BLaER1 treated with 17β-estradiol and CSF1 and Interleukin-3, amounts not matched to agents 10 nM and 100 nM (cell line): Measurements from ENCODE around the gene CLIP1.

Experiments
- H3K27ac ChIP-seq, 11 experiments: shearing (Covaris generic); formaldehyde crosslinking; 2 replicates each; pipeline ENCODE4 v1.8.1; 2022
- H3K27me3 ChIP-seq, 11 experiments: shearing (Covaris generic); formaldehyde crosslinking; 2 replicates each; pipeline ENCODE4 v1.8.1; 2022
- H3K36me3 ChIP-seq, 11 experiments: shearing (Covaris generic); formaldehyde crosslinking; 2 replicates each; pipeline ENCODE4 v1.8.1; 2022
- H3K4me1 ChIP-seq, 10 experiments: shearing (Covaris generic); formaldehyde crosslinking; 2 replicates each; pipeline ENCODE4 v1.8.1; 2022
- H3K4me2 ChIP-seq, 11 experiments: shearing (Covaris generic); formaldehyde crosslinking; 2 replicates each; pipeline ENCODE4 v1.8.1; 2022
- H3K4me3 ChIP-seq, 10 experiments: shearing (Covaris generic); formaldehyde crosslinking; 2 replicates each; pipeline ENCODE4 v1.8.1; 2022
- H3K9ac ChIP-seq, 11 experiments: shearing (Covaris generic); formaldehyde crosslinking; 2 replicates each; pipeline ENCODE4 v1.8.1; 2022
- H3K9me3 ChIP-seq, 11 experiments: shearing (Covaris generic); formaldehyde crosslinking; replicated peaks in 1 of 11; 2 replicates each; pipeline ENCODE4 v1.8.1; 2022
- H4K20me1 ChIP-seq, 11 experiments: shearing (Covaris generic); formaldehyde crosslinking; 2 replicates each; pipeline ENCODE4 v1.8.1; 2022
- Cebpa-rat ChIP-seq, 11 experiments: shearing (Covaris generic); IDR thresholded peaks; 2 replicates each; pipeline ENCODE4 v1.8.1; 2022

Gene CLIP1

DNA sequence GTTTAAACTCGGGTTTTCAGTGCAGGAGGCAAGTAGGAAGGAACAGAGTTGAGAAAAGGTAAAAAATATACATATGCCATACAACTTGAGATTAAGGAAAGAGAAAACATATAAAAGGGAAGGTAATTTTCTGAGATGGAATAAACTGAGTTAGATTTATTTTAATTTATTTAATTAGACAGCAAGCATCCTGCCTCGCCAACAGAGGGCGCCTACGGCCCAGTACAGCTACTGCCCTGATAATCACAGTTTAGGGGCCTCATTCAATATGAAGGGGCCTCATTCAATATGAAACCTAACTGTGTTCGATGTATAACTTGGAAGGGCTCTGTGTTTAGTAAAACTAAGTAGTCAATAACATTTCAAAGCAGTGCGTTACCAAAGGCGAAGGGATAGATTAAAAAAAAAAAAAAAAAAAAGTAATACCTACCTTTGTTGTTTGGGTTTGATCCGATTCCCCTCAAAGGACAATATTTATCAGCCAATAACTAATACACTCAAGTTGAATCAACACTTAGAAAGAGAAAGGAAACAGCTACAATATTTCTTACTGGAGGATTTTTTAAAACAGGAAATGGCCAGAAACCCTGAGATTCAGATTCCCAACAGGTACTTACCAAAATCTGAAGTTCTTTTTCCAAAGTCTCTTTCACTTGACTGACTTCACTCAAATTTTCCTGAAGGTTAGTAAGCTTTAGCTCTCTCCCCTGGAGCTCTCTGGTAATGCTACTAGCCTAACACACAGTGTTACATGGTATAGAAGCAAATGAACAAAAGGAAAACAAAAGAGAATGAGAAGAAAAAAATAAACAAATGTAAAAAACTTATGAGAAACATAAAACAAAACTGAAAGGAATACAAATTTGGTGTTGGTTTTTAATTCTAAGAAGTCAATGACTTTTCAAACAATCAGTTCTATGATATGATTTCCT, 86.2 kb downstream of the CLIP1 start:
- Histone ChIP-seq H3K27me3 (no peaks in the 10 kb centered on the region), H3K9me3 (no peaks in the 10 kb centered on the region), H3K36me3 (peaks cover 29 to 93% (median 60%) of the 10 kb centered on the region in 11 experiments), H3K4me1 (no peaks in the 10 kb centered on the region), H3K9ac (no peak overlapping the region), H3K27ac (no peak overlapping the region; a peak in 1 of 22 replicates), H4K20me1 (peaks cover 0 to 9% (median 0%) of the 10 kb centered on the region in 11 experiments; a peak in 1 of 22 replicates), H3K4me3 (no peak overlapping the region), H3K4me2 (no peak overlapping the region)
- no peak for TF ChIP-seq Cebpa-rat (IDR thresholded peaks at IDR 0.05)

DNA sequence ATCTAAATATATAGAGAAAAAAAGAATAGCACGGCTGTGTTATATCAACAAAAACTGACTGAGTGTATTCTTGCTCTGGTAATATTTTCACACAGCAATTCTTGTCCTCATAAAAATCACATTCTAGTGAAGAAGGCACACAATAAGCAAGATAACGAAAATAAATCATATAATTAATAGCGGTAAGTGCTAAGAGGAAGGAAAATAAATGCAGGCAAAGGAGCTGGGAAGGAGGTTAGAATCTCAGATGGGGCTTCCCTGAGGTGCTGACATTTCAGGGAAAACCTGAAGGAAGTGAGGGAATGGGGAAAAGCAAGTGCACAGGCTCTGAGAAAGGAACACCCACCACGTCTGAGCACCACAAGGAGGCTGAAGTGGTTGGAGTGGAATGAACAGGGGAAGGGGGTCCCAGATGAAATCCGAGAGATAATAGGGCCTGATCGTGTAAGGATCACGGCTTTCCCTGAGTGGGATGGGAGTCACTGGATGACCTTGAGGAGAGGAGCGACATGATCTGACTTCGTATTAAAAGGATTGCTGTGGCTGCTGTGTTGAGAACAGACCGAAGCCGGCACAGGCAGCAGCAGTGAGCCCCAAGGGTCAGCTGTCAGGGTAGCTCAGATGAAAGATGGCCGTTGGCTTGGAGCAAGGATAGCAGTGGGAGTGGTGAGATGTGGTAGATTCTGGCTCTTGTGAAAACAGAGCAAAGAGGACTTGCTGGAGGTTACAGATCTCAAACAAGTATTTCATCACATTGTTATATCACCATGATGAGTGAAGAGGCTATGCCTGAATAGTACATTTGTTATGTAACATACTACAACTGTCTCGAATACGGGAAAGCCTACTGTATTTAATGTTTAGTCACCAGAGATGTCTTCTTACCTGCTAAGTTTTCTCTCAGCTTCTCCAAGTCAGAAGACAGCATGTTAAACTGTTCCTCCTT, 89.1 kb downstream of the CLIP1 start:
- H3K27ac ChIP-seq, result no peak overlapping the region
- H3K4me3 ChIP-seq, result no peak overlapping the region
- no peaks in the 10 kb centered on the region for H3K9me3 ChIP-seq
- no peak overlapping the region for H3K4me2 ChIP-seq
- no peak overlapping the region for H3K9ac ChIP-seq
- peaks cover 0 to 4% (median 0%) of the 10 kb centered on the region in 11 experiments; a peak in 1 of 22 replicates for H4K20me1 ChIP-seq
- no peak for TF ChIP-seq Cebpa-rat (IDR thresholded peaks at IDR 0.05)
- H3K4me1 ChIP-seq, result no peaks in the 10 kb centered on the region
- H3K27me3 ChIP-seq, result no peaks in the 10 kb centered on the region
- peaks cover 54 to 93% (median 71%) of the 10 kb centered on the region in 11 experiments for H3K36me3 ChIP-seq

DNA sequence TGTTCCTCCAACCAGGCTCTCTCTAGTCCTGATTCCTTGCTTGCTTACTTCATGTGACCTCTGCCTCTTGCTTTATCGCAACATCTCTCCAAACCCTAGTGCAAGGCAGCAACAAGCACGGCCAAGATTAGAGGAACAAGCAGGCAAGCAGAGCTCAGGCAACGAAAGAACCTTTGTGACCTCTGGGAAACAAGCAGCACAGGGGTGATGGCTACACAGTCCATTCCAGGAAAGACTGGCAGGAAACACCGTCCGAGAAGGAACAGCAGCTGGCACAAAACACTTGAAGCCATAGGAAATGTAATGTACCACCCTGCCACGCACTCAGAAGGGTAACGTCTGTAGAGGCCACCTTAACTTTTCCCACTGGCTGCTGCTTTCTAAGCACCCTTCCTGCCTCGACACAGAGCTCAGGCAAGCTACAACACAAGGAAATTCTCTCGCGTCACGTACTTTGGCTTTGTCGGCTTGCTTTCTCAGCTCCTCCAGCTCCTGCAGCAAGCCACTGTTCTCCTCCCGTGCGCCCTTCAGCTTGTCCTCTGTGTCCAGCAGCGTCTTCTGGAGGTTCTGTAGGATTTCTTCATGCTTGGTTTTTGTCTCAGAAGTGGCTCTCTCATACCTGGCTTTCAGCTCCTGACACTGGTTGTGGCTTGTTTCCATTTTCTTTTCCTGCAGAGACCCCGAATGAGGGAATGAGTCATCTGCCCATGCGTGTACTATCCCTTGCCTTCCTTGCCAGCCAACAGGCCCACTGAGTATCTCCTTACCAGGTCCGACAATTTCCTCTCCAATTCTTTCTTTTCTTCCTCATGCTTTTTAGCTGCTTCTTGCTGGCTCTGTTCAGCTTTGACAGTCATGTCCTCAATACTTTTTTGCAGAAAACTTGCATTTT, 94.7 kb downstream of the CLIP1 start:
- Histone ChIP-seq H3K36me3 (peaks cover 72 to 99% (median 92%) of the 10 kb centered on the region in 11 experiments), H3K27ac (no peak overlapping the region; a peak in 1 of 22 replicates), H3K4me1 (peaks cover 20 to 30% (median 26%) of the 10 kb centered on the region in 10 experiments), H3K4me3 (no peak overlapping the region), H3K9me3 (no peaks in the 10 kb centered on the region), H3K4me2 (peak overlapping the region in 10 of 11 experiments; percentile 49 to 71 (median 68); a peak in 16 of 22 replicates), H3K9ac (peak overlapping the region in 2 of 11 experiments; percentile 7 to 48; a peak in 2 of 22 replicates), H4K20me1 (peaks cover 0 to 36% (median 5%) of the 10 kb centered on the region in 11 experiments; a peak in 9 of 22 replicates), H3K27me3 (no peaks in the 10 kb centered on the region)
- no peak for TF ChIP-seq Cebpa-rat (IDR thresholded peaks at IDR 0.05)

DNA sequence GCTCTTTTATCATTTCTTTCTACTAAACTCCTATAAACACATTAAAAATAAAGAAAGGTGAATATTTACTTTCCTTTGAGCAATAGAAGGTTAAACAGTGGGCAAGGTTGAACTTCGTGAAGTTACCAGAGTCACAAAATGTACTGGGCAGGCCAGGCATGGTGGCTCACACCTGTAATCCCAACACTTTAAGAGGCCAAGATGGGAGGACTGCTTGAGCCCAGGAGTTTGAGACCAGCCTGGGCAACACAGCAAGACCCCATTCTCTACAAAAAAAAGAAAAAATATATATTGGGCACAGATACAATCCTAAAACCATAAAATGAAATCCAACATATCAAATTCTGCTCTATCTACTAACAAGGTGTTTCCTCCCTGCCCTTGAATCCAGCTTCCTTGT, 95.5 kb downstream of the CLIP1 start:
- Histone ChIP-seq H3K27me3 (no peaks in the 10 kb centered on the region), H3K4me1 (peaks cover 20 to 34% (median 27%) of the 10 kb centered on the region in 10 experiments), H3K36me3 (peaks cover 73 to 99% (median 93%) of the 10 kb centered on the region in 11 experiments), H3K9ac (peak overlapping the region in 4 of 11 experiments; percentile 7 to 48 (median 30); a peak in 4 of 22 replicates), H3K4me3 (no peak overlapping the region), H3K4me2 (peak overlapping the region; percentile 49 to 71 (median 67)), H3K27ac (peak overlapping the region in 4 of 11 experiments; percentile 9 to 49 (median 26); a peak in 3 of 22 replicates), H3K9me3 (no peaks in the 10 kb centered on the region), H4K20me1 (peaks cover 0 to 42% (median 5%) of the 10 kb centered on the region in 11 experiments; a peak in 9 of 22 replicates)
- no peak for TF ChIP-seq Cebpa-rat (IDR thresholded peaks at IDR 0.05)

DNA sequence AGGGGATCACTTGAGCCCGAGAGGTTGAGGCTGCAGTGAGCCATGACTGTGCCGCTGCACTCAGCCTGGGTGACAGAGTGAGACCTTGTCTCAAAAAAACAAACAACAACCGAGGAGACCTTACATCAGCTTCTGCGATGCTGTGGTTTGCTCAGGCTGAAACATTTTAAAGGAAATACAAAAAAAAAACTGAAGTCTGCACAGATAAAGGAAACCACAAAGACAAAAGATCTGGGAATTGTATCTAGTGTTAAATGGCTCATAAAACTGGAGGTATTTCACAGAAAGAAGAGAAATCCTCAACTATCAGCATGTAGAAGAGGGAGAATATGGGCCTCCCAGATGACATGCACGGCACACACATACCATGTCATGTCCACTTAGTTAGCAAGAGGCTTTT, 95.9 kb downstream of the CLIP1 start:
- no peak for TF ChIP-seq Cebpa-rat (IDR thresholded peaks at IDR 0.05)
- Histone ChIP-seq H3K9me3 (no peaks in the 10 kb centered on the region), H4K20me1 (peaks cover 0 to 42% (median 5%) of the 10 kb centered on the region in 11 experiments; a peak in 9 of 22 replicates), H3K36me3 (peaks cover 73 to 99% (median 93%) of the 10 kb centered on the region in 11 experiments), H3K9ac (peak overlapping the region in 6 of 11 experiments; percentile 7 to 48 (median 32); a peak in 8 of 22 replicates), H3K27ac (peak overlapping the region in 8 of 11 experiments; percentile 4 to 49 (median 10); a peak in 5 of 22 replicates), H3K4me3 (no peak overlapping the region; a peak in 1 of 20 replicates), H3K27me3 (no peaks in the 10 kb centered on the region), H3K4me2 (peak overlapping the region; percentile 49 to 71 (median 67)), H3K4me1 (peaks cover 20 to 34% (median 27%) of the 10 kb centered on the region in 10 experiments)

DNA sequence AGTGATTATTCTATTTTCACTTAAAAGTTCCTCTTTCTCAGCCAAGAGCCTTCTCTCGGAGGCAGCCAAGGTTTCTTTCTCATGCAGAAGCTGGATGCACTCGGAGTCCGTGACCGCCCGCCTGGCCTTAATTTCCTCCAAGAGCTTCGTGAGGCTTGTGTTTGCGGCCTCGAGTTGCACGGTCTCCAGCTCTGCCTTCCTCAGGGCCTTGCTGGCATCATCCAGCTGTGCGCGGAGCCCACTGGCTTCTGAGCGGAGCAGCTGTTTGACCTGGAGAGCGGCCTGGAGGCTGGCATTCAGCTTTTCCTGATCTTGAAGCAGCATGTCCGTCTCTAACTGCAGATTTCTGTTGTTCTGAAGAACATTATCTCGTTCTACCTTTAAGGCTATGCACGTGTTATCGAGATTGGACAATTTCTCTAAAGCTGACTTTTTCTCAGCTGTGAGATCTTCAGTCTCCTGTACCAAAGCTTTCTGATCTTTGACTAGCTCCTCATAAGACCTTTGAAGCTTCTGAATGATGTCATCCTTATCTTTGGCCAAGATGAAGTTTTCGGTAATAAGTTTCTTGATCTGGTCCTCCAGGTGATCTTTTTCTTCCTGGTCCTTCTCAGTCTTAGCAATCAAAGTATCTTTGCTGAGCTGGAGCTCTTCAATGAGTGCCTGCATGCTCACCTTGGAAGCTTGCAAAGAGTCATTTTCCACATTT, 99.0 kb downstream of the CLIP1 start:
- H3K4me2 ChIP-seq, result no peak overlapping the region
- TF ChIP-seq Cebpa-rat (IDR thresholded peaks at IDR 0.05), result no peak

DNA sequence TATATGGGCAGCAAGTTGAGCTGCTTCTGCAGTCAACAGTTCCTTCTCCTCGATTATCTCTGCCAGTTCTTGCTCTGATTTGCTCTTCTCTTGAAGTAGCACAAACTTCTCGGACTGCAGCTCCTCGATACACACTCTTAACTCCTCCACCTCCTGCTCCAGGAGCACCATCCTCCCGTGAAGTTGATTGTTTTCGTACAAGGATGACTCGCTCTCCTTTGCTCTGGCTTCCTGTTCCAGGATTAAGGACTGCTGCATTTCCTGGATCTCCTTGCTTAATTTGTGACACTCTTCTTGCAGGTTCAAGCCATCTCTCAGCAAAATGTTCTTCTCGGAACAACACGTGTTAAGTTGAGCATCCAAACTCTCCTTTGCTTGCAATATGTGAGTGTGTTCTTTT, 100.0 kb downstream of the CLIP1 start:
- no peak overlapping the region for H3K4me3 ChIP-seq
- H3K36me3 ChIP-seq, result peaks cover 65 to 99% (median 96%) of the 10 kb centered on the region in 11 experiments
- H3K4me1 ChIP-seq, result peaks cover 20 to 40% (median 27%) of the 10 kb centered on the region in 10 experiments
- H3K9ac ChIP-seq, result no peak overlapping the region
- no peak for TF ChIP-seq Cebpa-rat (IDR thresholded peaks at IDR 0.05)
- 0 out of 22 replicates have a peak overlapping the region, but pooled peaks of 1 of the 11 experiments have one; percentile 4 for H3K4me2 ChIP-seq
- H3K9me3 ChIP-seq, result no peaks in the 10 kb centered on the region
- peaks cover 0 to 36% (median 5%) of the 10 kb centered on the region in 11 experiments; a peak in 9 of 22 replicates for H4K20me1 ChIP-seq
- no peak overlapping the region for H3K27ac ChIP-seq
- H3K27me3 ChIP-seq, result no peaks in the 10 kb centered on the region

More for the DNA sequence above, 99.0 kb downstream of the CLIP1 start:
- no peak overlapping the region for H3K4me3 ChIP-seq
- no peak overlapping the region for H3K27ac ChIP-seq
- H3K4me1 ChIP-seq, result peaks cover 26 to 43% (median 31%) of the 10 kb centered on the region in 10 experiments
- no peaks in the 10 kb centered on the region for H3K27me3 ChIP-seq
- peaks cover 64 to 99% (median 95%) of the 10 kb centered on the region in 11 experiments for H3K36me3 ChIP-seq
- H3K9me3 ChIP-seq, result no peaks in the 10 kb centered on the region
- H3K9ac ChIP-seq, result no peak overlapping the region
- peaks cover 0 to 42% (median 5%) of the 10 kb centered on the region in 11 experiments; a peak in 9 of 22 replicates for H4K20me1 ChIP-seq
